AG04449 (cell line): ENCODE results near the gene TENM3.

Experiments
- CTCF ChIA-PET: fragments of 350-600 bp; formaldehyde crosslinking; extraction: SDS; loops from one replicate; lab custom pipeline; 2021; ENCODE audit warnings: antibody characterized with exemption; lab: Yijun Ruan, JAX
- POLR2A ChIA-PET: fragments of 400-600, 350-600 bp; formaldehyde crosslinking; extraction: SDS; loops from one replicate; lab custom pipeline; 2020; ENCODE audit warnings: antibody characterized with exemption, inconsistent platforms; lab: Yijun Ruan, JAX
- DNase-seq: peaks from one replicate; pipeline ENCODE4 v3.0.0-alpha.2; 2010; ENCODE audit warnings: low read depth, low spot score
- H3K4me3 ChIP-seq: 2 replicates; pipeline ENCODE4 v1.5.1; 2011; ENCODE audit warnings: low read depth, mild to moderate bottlenecking, control low read depth, low read length
- CTCF ChIP-seq: IDR thresholded peaks from one replicate; pipeline ENCODE4 v1.5.1; 2011; ENCODE audit warnings: mild to moderate bottlenecking, moderate library complexity, low read length, control low read depth, inconsistent platforms; ENCODE audit not compliant: insufficient read depth; ENCODE audit errors: missing control alignments

The TENM3 gene

GRCh38 chr4:182246401-182247205, 3.4 kb downstream of the TENM3 start:
- ChIA-PET POLR2A (no interaction called here), CTCF (no interaction called here)
- TF ChIP-seq CTCF, result no peak
- no peak overlapping the region for H3K4me3 ChIP-seq
- no peak for DNase-seq

GRCh38 chr4:182248295-182248694, 5.1 kb downstream of the TENM3 start:
- no peak overlapping the region for H3K4me3 ChIP-seq
- CTCF ChIA-PET, result no interaction called here
- DNase-seq, result no peak
- TF ChIP-seq CTCF, result no peak
- POLR2A ChIA-PET, result no interaction called here

- H3K4me3 ChIP-seq, result no peak overlapping the region
- no peak for TF ChIP-seq CTCF
- ChIA-PET POLR2A (no interaction called here), CTCF (no interaction called here)
- no peak for DNase-seq
These were observed 7.2 kb downstream of the TENM3 start for GRCh38 chr4:182250446-182250845.

GRCh38 chr4:182251116-182251515, 7.9 kb downstream of the TENM3 start:
- ChIA-PET CTCF (no interaction called here), POLR2A (no interaction called here)
- H3K4me3 ChIP-seq, result no peak overlapping the region
- no peak for TF ChIP-seq CTCF
- no peak for DNase-seq

GRCh38 chr4:182252220-182252619, 9.0 kb downstream of the TENM3 start:
- H3K4me3 ChIP-seq, result no peak overlapping the region
- CTCF ChIA-PET, result no interaction called here
- TF ChIP-seq CTCF, result no peak
- POLR2A ChIA-PET, result no interaction called here
- DNase-seq, result no peak

- no peak for TF ChIP-seq CTCF
- ChIA-PET CTCF (no interaction called here), POLR2A (no interaction called here)
- DNase-seq, result no peak
- H3K4me3 ChIP-seq, result no peak overlapping the region
These were observed 11.0 kb downstream of the TENM3 start for GRCh38 chr4:182254026-182254780.
